Stimulated activated CD8-positive, alpha-beta memory T cell treated with anti-CD3 and anti-CD28 coated beads, Interleukin-7, amount 100 ng/mL, for 24 hours (primary cell): Measurements from ENCODE around the gene ERN2.

Experiments used
- DNase-seq: peaks from one replicate; pipeline ENCODE4 v3.0.0-alpha.2; 2020; ENCODE audit warnings: low read depth

Gene ERN2

DNA sequence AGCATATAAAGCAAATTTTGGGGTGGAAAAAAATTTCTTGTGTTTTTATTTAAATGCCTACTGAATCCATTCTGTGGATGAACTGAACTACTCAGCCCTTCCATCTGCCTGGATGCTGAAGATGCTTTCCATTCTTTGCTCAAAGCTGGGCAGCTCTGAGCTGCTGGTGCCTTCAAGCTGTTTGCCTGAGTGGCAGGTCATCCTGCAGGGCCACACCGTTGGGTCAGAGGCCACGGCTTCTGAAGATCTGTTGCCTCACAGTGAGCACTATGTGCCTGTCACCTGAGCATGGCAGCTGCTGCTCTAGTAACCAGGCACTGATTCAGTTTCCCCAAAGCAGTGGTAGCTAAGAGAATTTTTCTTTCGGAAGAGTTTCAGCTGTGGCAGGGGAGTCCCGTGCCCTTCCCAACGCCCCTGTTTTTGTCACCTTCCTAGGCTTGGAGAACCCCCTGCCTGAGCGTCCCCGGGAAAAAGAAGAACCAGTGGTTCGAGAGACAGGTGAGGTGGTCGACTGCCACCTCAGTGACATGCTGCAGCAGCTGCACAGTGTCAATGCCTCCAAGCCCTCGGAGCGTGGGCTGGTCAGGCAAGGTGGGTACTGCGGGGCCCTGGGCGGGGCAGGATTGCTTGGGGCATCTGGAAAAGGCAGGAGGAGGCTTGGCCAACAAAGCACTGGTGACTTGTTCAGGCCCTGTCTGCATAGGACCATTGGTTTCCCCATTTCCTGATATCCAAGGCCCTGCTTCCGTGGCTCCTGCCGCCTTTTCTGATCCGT, 25.8 kb downstream of the ERN2 start:
- DNase-seq: no peak

DNA sequence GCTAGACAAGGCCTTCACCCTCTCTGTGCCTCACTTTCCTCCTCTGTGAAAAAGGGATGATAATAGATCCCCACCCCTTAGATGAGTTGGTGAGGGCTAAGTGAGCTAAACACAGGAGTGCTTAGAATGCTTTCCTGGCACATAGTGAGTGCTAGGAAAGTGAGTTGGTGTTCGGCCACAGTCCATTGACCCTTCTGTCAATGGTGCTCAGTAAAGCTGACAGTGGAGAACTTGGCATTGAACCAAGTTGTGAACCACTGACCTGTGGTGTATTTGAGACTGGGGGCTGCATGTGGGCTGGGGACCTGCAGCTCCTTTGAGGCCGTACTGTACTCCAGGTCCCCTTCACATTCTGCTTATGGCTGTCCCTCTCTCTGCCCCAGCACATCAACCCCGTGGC, 29.5 kb downstream of the ERN2 start:
- no peak for DNase-seq

DNA sequence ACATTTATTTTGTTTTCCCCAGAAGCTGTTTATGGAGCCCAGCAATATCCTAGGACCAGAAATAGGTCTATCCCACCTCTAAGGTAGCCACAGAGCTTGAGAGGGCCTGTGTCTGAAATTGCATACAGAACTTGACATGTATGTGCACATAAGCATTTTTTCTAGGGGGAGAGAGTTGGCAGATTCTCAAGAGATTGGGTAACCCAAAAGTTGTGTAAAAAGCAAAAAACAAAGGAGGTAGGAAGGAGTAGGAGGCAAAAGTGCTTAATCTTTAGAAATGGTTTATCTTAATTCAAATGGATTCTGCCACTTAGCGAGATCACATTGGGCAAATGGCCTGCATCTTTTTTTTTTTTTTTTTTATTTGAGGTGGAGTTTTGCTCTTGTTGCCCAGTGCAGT, 30.8 kb downstream of the ERN2 start:
- DNase-seq: no peak

DNA sequence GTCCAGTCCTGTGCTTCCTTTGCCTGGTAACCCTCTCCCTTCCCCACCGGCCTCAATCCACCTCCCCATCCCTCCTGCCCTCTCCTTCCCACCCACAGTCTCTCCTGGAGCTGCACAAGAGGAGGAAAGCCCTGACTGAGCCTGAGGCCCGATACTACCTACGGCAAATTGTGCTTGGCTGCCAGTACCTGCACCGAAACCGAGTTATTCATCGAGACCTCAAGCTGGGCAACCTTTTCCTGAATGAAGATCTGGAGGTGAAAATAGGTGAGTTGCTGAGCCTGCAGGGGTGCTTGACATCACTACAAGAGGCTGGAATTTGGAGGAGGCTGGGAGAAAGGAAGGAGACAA, 33.1 kb downstream of the ERN2 start:
- no peak for DNase-seq

DNA sequence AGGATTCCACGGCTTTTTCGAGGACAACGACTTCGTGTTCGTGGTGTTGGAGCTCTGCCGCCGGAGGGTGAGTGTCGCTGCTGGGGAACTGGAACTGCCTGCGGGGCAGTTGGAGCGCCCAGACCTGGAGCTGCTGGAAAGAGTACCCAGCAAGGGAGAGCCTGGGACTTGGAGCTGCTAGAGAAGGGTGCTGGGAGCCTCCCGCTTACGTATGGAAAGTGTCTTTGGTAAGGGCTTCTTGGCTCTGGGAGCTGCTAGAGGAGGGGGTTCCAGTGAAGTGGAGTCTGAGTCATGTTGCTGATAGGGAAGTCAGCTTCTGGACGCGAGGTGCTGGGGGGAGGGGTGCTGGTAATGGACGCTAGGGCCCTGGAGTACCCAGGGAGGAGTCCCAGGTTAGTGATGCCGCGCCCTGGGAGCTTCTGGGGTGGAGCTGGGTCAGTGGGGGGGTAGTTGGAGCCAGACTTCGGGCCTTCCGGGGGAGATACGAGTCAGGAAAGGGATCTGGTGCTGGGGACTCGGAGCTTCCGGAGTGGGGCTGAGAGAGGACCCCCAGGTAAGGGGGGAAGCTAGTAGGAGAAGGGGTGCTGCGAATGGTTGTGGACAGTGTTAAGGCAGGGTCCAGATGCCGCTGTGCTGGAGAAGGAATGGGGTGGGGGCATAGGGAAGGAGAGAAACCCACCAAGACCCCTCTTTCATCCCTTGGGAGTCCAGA, 33.6 kb downstream of the ERN2 start:
- DNase-seq: no peak

DNA sequence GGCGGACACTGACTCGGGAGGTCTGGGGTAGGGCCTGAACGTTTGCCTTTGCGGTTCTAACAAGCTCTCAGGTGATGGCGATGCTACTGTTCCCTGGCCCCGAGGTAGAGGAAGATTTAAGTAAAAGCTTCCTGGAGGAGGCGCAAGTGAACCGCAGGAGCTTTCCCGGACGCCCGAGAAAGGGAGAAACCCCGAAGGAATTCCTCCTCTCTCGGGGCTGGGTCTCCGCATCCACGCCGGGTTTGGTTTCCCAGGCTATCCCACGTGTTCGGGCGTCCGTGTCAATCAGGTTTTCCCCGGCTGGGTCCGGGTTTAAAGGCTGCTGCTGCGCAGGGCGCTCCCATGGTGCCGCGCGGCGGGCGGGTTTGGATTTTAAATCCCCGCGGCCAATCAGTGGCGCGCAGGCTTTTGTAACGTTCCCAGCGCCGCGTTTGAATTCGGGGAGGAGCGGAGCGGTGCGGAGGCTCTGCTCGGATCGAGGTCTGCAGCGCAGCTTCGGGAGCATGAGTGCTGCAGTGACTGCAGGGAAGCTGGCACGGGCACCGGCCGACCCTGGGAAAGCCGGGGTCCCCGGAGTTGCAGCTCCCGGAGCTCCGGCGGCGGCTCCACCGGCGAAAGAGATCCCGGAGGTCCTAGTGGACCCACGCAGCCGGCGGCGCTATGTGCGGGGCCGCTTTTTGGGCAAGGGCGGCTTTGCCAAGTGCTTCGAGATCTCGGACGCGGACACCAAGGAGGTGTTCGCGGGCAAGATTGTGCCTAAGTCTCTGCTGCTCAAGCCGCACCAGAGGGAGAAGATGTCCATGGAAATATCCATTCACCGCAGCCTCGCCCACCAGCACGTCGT, 34.4 kb downstream of the ERN2 start, which contains the start of gene PLK1:
Gene PLK1, plus strand, starts transcription at position 460 of the 844 bp plus-strand sequence. Its CDS starts 44 bp downstream, at position 504.
- DNase-seq: peak; percentile 61

DNA sequence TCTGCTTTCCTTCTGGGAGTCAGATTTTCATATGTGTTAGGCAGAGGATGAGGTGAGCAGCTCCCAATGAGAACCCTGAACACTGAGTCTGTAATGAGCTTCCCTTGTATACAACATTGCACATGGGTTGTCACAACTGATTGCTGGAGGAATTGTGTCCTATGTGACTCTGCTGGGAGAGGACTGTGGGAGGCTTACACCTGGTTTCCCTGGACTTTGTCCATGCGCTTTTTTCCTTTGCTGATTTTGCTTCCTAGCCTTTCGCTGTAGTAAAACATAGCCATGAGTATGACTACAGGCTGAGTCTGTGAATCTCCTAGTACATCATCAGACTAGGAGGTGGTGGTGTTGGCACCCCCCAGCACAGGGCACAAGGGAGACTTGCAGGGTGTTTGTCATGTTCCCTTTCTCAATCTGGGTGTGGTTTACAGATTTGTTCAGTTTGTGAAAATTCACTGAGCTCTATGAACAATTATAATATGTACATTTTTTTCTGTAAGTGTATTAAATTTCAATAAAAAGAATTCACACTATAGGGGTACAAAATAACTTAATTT, 36.0 kb downstream of the ERN2 start:
- DNase-seq: no peak

DNA sequence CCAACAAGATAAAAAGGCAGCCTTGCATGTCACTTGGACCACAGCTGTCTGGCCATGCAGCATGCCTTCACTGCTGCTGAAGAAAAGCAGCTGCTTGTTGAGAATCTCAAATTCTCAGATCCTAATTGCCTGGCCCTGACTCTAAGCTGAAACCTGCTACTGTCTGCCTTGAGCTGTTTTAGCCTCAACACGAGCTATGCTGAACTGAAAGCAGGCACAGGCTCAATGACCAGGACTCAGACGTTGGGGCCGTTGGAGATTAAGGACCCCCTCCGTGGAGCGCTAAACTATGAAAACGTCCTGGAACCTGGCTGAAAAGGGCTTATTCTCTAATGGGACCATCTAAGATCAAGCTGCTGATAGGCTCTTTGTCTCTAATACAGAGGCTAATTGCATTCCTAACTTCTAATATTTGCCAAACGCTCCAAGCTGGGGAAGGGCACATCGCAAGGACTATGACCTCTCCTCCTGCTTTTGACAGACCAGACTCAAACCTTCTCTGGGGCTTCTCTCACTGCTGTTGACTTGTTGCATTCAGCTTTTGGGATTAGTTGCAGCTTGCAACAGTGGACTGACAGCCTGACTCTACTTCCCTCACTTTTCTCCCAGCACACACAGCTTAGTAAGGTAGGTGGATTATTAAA, 38.9 kb downstream of the ERN2 start:
- DNase-seq: no peak

DNA sequence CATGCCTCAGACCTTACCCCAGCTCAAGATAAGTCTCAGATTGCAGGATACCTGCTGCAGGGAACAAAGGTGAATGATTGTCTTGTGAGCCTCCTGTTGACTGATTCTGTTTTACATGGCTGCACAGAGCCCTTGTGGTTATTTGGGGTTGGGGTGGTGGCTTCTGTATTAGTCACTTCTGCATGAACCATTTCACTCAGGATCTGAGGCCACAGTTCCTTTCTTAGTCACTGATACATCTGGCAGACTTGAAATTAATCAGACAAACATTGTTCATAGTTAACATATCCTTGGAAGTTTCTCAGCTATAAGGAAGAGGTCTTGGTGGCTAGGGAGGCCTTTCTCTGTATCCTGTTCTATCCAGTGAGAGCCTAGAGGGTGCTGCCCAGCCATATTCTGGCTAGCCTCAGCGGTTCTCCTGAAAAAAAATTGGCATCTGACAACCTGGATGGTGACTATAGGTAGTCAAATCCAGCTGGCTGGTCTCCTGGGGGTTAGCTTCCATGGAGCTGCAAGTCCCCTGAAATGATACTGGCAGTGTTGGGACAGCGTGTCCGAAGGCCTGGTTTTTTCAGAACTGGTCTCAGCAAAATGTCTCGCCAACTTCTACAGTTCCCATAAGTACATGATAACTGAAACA, 42.8 kb downstream of the ERN2 start:
- no peak for DNase-seq

DNA sequence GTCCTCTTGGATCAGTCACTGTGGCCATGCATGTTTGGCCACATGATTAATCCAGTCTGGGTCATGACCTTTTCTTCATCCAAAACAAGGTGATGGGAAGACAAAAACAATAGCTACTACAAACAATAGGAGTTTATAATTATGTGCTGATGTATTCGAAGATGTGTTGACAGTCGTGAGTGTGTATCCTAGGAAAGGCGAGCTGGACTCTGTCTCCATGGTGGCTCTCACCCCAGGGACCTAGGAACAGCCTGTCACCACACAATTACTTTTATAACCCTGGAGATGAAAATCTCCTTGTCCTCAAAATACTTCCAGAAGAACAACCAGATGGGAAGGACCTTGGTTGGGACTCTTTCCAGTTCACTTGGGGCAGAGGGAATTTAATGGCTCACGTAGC, 44.1 kb downstream of the ERN2 start:
- no peak for DNase-seq

DNA sequence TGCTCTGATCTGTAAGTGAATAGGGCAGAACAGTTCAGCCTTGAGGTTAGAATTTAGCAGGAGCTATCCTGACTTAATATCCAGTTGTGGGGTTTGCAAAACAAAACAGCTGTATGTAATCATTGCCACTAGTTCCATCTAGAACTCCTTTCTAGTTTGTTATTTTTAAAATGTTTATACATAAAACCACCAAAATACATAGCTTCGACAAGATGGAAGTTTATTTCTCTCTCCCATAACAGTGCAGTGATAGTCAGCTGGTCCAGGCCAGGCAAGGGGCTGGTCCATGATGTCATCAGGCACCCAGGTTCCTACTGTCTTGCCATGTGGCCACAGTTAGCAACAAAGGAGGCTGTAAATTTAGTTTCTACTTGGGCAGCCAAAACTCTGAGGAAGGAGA, 44.8 kb downstream of the ERN2 start:
- no peak for DNase-seq

DNA sequence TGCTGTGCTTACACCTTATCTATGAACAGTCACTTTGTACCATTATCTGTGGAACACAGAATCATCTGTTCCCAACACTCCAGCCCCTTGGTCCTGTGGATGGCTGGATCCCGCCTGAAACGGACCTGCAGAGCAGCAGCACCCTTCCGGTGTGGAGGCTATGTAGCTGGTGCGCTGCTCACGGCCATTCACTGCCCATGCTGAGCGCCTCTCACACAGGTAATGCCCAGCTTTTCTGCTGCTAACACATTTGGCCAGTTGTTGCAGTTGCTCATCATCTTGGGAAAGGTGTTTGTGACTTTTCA, 45.7 kb downstream of the ERN2 start:
- DNase-seq: no peak

DNA sequence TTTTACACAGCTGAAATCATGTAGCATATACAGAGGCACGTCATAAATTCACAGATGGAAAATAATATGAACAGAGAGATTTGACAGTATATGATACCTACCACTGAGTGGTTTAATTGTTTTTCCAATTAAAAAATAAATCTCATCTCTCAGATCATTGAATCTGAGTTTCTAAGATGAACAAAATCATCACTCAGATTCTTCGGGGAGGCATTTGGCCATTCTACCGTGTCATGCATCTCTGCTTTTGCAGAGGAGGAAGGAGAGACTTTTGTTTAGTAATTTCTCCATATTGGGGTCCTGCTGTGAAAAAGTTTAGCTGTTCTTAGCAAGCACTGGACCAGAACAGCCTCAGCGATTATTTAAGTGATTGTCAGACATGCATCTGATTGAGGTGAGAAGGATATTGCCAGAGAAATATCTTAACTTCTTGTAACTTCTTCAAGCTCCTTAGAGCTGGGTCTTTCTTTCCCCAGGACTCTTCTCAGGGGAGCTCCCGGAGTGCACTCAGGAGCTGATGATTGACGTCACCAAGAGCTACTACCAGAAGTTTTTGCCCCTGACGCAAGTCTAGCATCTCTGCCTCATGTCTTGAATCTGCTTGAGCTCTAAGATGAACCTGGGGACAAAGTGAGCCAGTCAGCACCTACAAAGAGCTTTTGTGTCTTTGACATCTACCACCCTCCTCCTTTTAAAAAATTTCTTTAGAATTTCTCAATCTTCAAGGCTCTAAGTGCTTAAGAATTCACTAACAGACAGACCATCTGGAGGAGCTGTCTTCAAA, 46.3 kb downstream of the ERN2 start:
- no peak for DNase-seq

DNA sequence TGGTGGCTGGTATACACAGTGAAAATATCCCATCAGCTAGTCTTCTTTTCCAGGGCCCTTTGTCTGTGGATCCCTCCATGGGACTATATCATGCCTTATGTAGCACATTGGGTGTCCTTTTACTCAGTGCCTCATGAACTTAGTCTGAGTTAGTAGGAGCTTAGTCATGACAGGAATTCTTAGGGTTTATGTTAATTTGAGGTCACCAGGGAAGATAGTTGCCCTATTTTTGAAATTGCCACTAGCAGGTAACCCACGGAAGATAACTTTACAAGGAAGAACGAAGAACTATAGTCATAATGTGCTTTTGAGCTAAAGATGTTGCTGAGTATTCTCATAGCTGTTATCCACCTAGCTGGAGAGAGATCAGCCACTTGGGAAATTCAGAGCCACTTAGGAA, 49.1 kb downstream of the ERN2 start:
- no peak for DNase-seq

DNA sequence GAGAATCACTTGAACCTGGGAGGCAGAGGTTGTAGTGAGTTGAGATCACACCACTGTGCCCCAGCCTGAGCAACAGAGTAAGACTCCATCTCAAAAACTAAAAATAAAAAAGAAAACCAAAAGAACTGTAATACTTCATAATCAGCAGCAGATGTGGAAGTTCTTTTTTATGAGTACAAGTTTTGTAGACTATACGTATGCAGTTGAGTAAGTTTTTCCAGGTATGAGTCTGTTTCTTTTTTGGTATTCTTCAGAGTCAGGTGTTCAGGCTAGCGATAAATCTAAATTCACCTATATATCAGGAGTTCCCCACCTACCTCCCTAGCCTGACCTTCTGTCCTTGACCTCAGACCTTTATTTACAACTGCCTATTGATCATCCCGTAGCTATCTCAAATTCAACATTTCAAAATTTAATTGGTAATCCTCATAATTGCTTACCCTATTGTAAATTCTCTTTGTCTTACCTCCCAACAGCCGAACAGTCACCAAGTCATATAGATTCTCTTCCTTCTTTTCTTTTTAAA, 61.0 kb downstream of the ERN2 start:
- no peak for DNase-seq

DNA sequence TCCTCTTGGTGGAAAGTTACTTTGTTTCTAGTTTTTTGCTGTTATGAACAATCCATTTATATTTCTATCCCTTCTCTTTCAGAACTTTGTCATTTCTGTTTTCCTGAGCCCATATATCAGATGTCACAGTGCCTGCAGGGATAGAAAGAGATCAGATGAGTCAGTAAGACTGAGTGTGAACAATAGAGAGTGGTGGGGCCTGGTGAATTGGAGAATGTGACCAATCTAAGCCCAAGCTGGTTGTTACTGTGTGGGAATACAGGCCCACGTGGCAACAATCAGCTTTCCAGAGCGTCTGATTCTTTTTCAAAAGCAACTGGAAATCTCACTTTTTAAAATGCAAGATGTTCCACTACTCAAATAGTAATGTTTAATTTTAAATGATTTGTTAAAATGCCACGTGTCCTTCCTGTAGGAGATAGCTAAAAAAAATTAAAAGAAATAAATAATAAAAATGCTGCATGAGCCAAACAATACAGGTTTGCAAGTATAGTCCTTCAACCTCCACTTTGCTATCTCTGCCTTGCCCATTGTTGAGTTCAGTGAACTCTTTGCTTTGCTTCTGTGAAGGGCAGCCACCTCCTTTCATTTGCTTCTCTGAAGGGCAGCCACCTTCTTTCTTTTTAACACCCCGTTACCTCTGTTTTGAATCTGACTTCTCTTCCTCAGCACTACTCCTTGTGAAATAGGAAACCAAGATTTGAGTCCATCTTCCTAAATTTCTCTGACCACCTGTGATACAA, 62.2 kb downstream of the ERN2 start:
- DNase-seq: no peak

DNA sequence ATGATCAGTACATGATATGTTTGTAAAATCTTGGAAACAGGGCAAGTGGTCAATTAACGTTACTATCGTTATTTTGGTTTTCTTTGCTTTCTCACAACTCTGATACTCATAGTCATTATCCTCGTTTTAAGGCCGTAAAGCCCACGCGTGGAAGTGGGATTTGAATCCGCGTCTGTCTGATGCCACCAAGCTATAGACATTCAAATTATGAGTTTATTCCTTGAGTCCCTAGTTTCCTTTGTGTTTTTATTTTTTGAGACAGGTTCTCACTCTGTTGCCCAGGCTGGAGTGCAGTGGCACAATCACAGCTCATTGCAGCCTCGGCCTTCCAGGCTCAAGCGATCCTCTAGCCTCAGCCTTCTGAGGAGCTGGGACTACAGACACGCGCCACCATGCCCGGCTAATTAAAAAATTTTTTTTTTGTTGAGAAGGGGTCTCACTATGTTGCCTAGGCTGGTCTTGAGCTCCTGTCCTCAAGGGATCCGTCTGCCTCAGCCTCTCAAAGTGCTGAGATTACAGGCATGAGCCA, 70.7 kb downstream of the ERN2 start:
- DNase-seq: no peak

DNA sequence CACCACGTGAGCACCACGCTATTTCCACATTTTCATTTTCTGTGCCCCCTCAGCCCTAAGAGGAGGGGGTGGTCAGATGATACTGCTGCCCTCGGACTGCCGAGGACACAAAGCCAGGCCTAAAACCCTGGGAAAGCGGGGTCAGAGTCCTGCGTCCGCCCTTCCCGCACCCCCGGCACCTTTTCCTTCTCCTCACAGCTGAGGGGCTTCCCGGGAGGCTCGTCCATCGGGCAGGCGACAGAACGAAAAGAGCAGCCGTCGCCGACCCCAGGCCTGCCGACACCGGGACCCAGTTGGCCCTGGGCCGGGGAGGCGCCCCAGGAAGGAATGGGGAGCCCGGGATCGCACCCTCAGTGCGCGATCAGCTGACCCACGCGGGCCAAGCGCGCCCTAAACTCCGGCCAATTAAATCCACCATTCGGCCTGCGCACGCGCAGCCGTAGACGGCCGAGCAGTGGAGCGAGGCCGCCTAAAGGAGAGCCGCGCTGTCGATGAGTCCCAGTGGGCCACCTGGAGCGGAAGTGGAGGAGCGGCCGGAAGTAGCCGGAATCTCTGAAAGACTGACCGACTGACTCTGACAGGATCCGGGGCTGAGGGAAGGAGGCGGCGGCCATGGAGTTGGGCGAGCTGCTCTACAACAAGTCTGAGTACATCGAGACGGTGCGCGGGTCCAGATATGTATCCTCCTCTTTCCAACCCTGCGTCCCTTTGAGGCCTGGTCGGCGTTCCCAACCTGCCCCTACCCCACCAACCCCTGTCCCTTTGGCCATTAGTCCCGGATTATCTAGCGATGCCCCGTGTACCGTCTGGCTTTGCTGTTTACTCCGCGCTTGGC, 71.9 kb downstream of the ERN2 start, which contains the start of the genes DCTN5 and PALB2:
Gene DCTN5, plus strand, starts transcription at position 536 of the 835 bp plus-strand sequence. Its CDS starts 77 bp downstream, at position 613.
Gene PALB2, minus strand, starts transcription at position 380 of the 835 bp plus-strand sequence. Its CDS starts 153 bp downstream, at position 227.
- peak; percentile 75 for DNase-seq

DNA sequence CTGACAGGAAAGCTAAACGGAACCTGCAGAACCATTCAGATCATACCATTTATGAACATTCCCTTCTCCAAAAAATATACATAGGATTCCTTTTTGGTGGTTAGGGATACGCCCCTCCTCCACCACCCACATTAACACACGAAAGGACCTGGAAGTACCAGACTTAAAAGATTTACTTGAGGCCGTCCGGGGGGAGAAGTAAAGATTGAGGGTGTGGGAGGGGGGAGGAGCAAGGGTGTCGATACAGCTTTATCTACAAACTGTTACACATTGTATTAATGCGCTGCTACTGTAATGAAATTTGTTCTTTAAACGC, 72.4 kb downstream of the ERN2 start:
- no peak for DNase-seq
